Activated CD8-positive, alpha-beta memory T cell treated with anti-CD3 and anti-CD28 coated beads, Interleukin-2, amount 50 U/mL, for 1 hour (primary cell): ENCODE results near the gene ATG9A.

Source experiments
- DNase-seq: peaks from one replicate; pipeline ENCODE4 v3.0.0-alpha.2; 2020; ENCODE audit errors: extremely low read depth

The ATG9A gene

GRCh38 chr2:219252900-219253752 is 23.7 kb upstream of the ATG9A start, which contains the start of gene TUBA4B:
TSS of gene TUBA4B (plus strand) at chr2:219253243. CDS start at chr2:219253408, 165 bp downstream.
- DNase-seq: no peak

- DNase-seq: no peak
Measured at GRCh38 chr2:219252570-219252899, 23.1 kb upstream of the ATG9A start.

GRCh38 chr2:219252084-219252483 is 22.6 kb upstream of the ATG9A start:
- no peak for DNase-seq

GRCh38 chr2:219251656-219252055 is 22.2 kb upstream of the ATG9A start:
- no peak for DNase-seq

GRCh38 chr2:219250049-219250781 is 20.8 kb upstream of the ATG9A start:
- no peak for DNase-seq

GRCh38 chr2:219249203-219249980 is 20.0 kb upstream of the ATG9A start:
- DNase-seq: no peak

GRCh38 chr2:219248845-219249202 is 19.4 kb upstream of the ATG9A start:
- no peak for DNase-seq

GRCh38 chr2:219247678-219248642 is 18.5 kb upstream of the ATG9A start:
- DNase-seq: peak; percentile 61

- DNase-seq: no peak
Measured at GRCh38 chr2:219246559-219246958, 17.1 kb upstream of the ATG9A start.

GRCh38 chr2:219245899-219246230 is 16.4 kb upstream of the ATG9A start:
- DNase-seq: no peak

GRCh38 chr2:219245148-219245898 is 15.9 kb upstream of the ATG9A start, which contains the start of the genes GLB1L and STK16:
TSS of gene GLB1L (minus strand) at chr2:219245444. CDS start at chr2:219243573, 1,871 bp downstream.
TSS of gene STK16 (plus strand) at chr2:219245479. CDS start at chr2:219246000, 521 bp downstream.
- DNase-seq: no peak

- DNase-seq: no peak
Measured at GRCh38 chr2:219244789-219245147, 15.3 kb upstream of the ATG9A start.

- no peak for DNase-seq
Measured at GRCh38 chr2:219243291-219243761, 13.9 kb upstream of the ATG9A start.

- DNase-seq: no peak
Measured at GRCh38 chr2:219234331-219234730, 4.9 kb upstream of the ATG9A start.

GRCh38 chr2:219230059-219230540 is 664 bp upstream of the ATG9A start:
- DNase-seq: no peak

- no peak for DNase-seq
Measured at GRCh38 chr2:219228911-219229304, 528 bp downstream of the ATG9A start.

- no peak for DNase-seq
Measured at GRCh38 chr2:219228041-219228910, 1.2 kb downstream of the ATG9A start.

GRCh38 chr2:219225350-219225749 is 4.1 kb downstream of the ATG9A start:
- DNase-seq: no peak
